Spleen (tissue), 11 donors: ENCODE results near the gene SETBP1. TPM values are rescaled to one million over a fixed set of nuclear protein-coding genes. Genes with fewer than 3 reads are reported as not detected.

ENCODE experiments used
- DNase-seq: peaks from one replicate; pipeline ENCODE4 v3.0.0-alpha.2; 2020
- H3K27ac ChIP-seq, 8 donors: fragments of 200-600 bp; sonication (generic) in 7 of 8; 1 replicate in 4 of 8; 2 replicates in 4 of 8; pipeline versions ENCODE4 v1.5.0 to v1.8.0; 2016 to 2021; ENCODE audit warnings: inconsistent platforms in 4 of 8, mild to moderate bottlenecking in 4 of 8, moderate library complexity in 1 of 8
- H3K27me3 ChIP-seq, 7 donors: fragments of 200-600 bp; sonication (generic) in 6 of 7; replicated peaks in 1 of 7; 1 replicate in 4 of 7; 2 replicates in 3 of 7; pipeline versions ENCODE4 v1.5.0 to v1.8.0; 2016 to 2021; ENCODE audit warnings: inconsistent platforms in 3 of 7, mild to moderate bottlenecking in 1 of 7
- H3K36me3 ChIP-seq, 6 donors: fragments of 200-600 bp; sonication (generic) in 5 of 6; 1 replicate in 4 of 6; 2 replicates in 2 of 6; pipeline versions ENCODE4 v1.5.0 to v1.8.0; 2016 to 2021; ENCODE audit warnings: inconsistent platforms in 2 of 6
- H3K4me1 ChIP-seq, 6 donors: fragments of 200-600 bp; sonication (generic) in 5 of 6; 1 replicate in 3 of 6; 2 replicates in 3 of 6; pipeline versions ENCODE4 v1.5.0 to v1.8.0; 2016 to 2021; ENCODE audit warnings: inconsistent platforms in 3 of 6
- H3K4me3 ChIP-seq, 8 donors: fragments of 200-600 bp; sonication (generic) in 7 of 8; 1 replicate in 4 of 8; 2 replicates in 4 of 8; pipeline versions ENCODE4 v1.5.0 to v1.8.0; 2016 to 2021; ENCODE audit warnings: inconsistent platforms in 4 of 8, mild to moderate bottlenecking in 4 of 8, moderate library complexity in 2 of 8
- H3K9me3 ChIP-seq, 8 donors: fragments of 200-600 bp; sonication (generic) in 7 of 8; 1 replicate in 4 of 8; 2 replicates in 4 of 8; pipeline versions ENCODE4 v1.5.0 to v1.8.0; 2016 to 2021; ENCODE audit warnings: inconsistent platforms in 4 of 8
- CTCF ChIP-seq, 11 experiments: fragments of 200-600 bp in 7 of 11; fragments of 450-650 bp in 4 of 11; sonication (generic) in 4 of 11; IDR thresholded peaks in 8 of 11; conservative IDR thresholded peaks in 3 of 11; 1 replicate in 7 of 11; 2 replicates in 4 of 11; pipeline versions ENCODE4 v1.4.0 to v1.8.0; 2016 to 2021; ENCODE audit warnings: antibody characterized with exemption in 11 of 11, inconsistent platforms in 4 of 11, mild to moderate bottlenecking in 1 of 11
- POLR2A ChIP-seq, 3 donors: fragments of 450-650 bp; IDR thresholded peaks; one replicate each; pipeline ENCODE4 v1.5.1; 2017; ENCODE audit warnings: antibody characterized with exemption in 3 of 3, mild to moderate bottlenecking in 1 of 3
- POLR2AphosphoS5 ChIP-seq, 3 donors: sonication (generic); formaldehyde crosslinking; IDR thresholded peaks; one replicate each; pipeline ENCODE4 v1.5.1; 2017; ENCODE audit warnings: antibody characterized with exemption in 3 of 3
- WGBS, 5 donors: extraction: QIAGEN DNeasy Blood & Tissue Kit in 3 of 5; methylation state at CpG; one replicate each; pipeline versions ENCODE4 v1.1.5 to v1.1.7; 2013 to 2018; 5-methylcytosine and 5-hydroxymethylcytosine counted together
- intact Hi-C: fragments of 100-400 bp; cut with DNase I; formaldehyde crosslinking; loops from one replicate; pipeline ENCODE4 v1.15.0; 2023; ENCODE audit warnings: low total_unique reads
- polyA plus RNA-seq, 3 donors: library from polyadenylated mRNA; stranded (reverse); fragments of 200-250 nt; gene quantifications; one replicate each; pipeline ENCODE4 v1.2.1, GENCODE V29; 2013
- total RNA-seq, 7 donors: library from RNA; depleted of rRNA in 3 of 7; stranded (reverse); fragments of >200 nt in 3 of 7; fragmentation: NEBNext Ultra II Directional in 4 of 7; extraction: Animal tissue kit (Norgen Biotek cat#: 25700) in 4 of 7; gene quantifications; one replicate each; pipeline versions ENCODE4 v1.1.0 to v1.2.1, GENCODE V29; 2016 to 2021
- donor health status: healthy with polysubstance abuse.
- donor health status: DM: no; HTN: no; CAD: no; lungs with moderate emphysema.
- donor health status: DM: no; HTN: no; CAD: no.
- donor health status: Bipolar disorder and iron deficiency.
- donor health status: healthy.
- donor health status: DM: no; HTN: no; CAD: no.
- donor health status: DM: yes; HTN: yes; CAD: no.

The SETBP1 gene
- total and polyA plus RNA-seq, 10 donors = 2.0 to 50.7 (median 33.1) TPM

GRCh38 chr18:44771956-44772917 lies 91.5 kb downstream of the SETBP1 start:
- DNase-seq = no peak
- Histone ChIP-seq H3K27ac (peak overlapping the region in 2 of 8 donors; percentile 2 to 12), H3K27me3 (no peaks in the 10 kb centered on the region), H3K9me3 (no peaks in the 10 kb centered on the region), H3K36me3 (no peaks in the 10 kb centered on the region), H3K4me1 (peaks cover 4 to 42% (median 16%) of the 10 kb centered on the region in 6 donors), H3K4me3 (no peak overlapping the region)
- 76 to 84% (median 79%) methylated on average over 14 of the region's 14 CpGs for WGBS, 5 donors
- TF ChIP-seq POLR2AphosphoS5 (IDR thresholded peaks at IDR 0.05) = no peak
- no peak for TF ChIP-seq CTCF (IDR thresholded peaks at IDR 0.05 in 8 of 11, conservative IDR thresholded peaks at IDR 0.05 in 3 of 11)
- TF ChIP-seq POLR2A (IDR thresholded peaks at IDR 0.05) = no peak
- intact Hi-C loops = no loop called here

GRCh38 chr18:44773640-44774155 lies 93.0 kb downstream of the SETBP1 start:
- 93 to 100% (median 97%) methylated on average over 1 of the region's 1 CpG for WGBS, 5 donors
- H3K4me1 ChIP-seq = peaks cover 4 to 55% (median 16%) of the 10 kb centered on the region in 6 donors
- H3K36me3 ChIP-seq = no peaks in the 10 kb centered on the region
- intact Hi-C loops = no loop called here
- H3K27me3 ChIP-seq = no peaks in the 10 kb centered on the region
- no peak overlapping the region for H3K27ac ChIP-seq
- no peak for DNase-seq
- H3K9me3 ChIP-seq = no peaks in the 10 kb centered on the region
- no peak overlapping the region for H3K4me3 ChIP-seq
- no peak for TF ChIP-seq CTCF (IDR thresholded peaks at IDR 0.05 in 8 of 11, conservative IDR thresholded peaks at IDR 0.05 in 3 of 11)
- TF ChIP-seq POLR2A (IDR thresholded peaks at IDR 0.05) = no peak
- TF ChIP-seq POLR2AphosphoS5 (IDR thresholded peaks at IDR 0.05) = no peak

- Histone ChIP-seq H3K4me3 (no peak overlapping the region), H3K27me3 (no peaks in the 10 kb centered on the region), H3K9me3 (no peaks in the 10 kb centered on the region), H3K27ac (no peak overlapping the region), H3K4me1 (peaks cover 4 to 59% (median 17%) of the 10 kb centered on the region in 6 donors), H3K36me3 (no peaks in the 10 kb centered on the region)
- no peak for DNase-seq
- TF ChIP-seq POLR2AphosphoS5 (IDR thresholded peaks at IDR 0.05) (no peak), CTCF (IDR thresholded peaks at IDR 0.05 in 8 of 11, conservative IDR thresholded peaks at IDR 0.05 in 3 of 11) (no peak), POLR2A (IDR thresholded peaks at IDR 0.05) (no peak)
- 53 to 97% (median 88%) methylated on average over 3 of the region's 3 CpGs for whole genome bisulfite sequencing, 5 donors
- intact Hi-C loops = no loop called here
Measured at GRCh38 chr18:44774191-44774590, 93.5 kb downstream of the SETBP1 start.
